HEK293 (cell line): ENCODE measurements around the gene VGLL4.

ENCODE experiments used
- EGR2 ChIP-seq: fragments of 450-650 bp; formaldehyde crosslinking; IDR thresholded peaks from 2 replicates; pipeline ENCODE4 v1.5.1; 2016; ENCODE audit warnings: low read depth, missing biosample characterization, missing genetic modification characterization
- SP2 ChIP-seq: fragments of 450-650 bp; formaldehyde crosslinking; IDR thresholded peaks from 2 replicates; pipeline ENCODE4 v1.5.1; 2016; ENCODE audit warnings: missing biosample characterization, missing genetic modification characterization
- YY1 ChIP-seq: fragments of 450-650 bp; formaldehyde crosslinking; IDR thresholded peaks from 2 replicates; pipeline ENCODE4 v1.5.1; 2018; ENCODE audit warnings: missing biosample characterization, missing genetic modification characterization
- ZNF274 ChIP-seq, 2 experiments: fragments of 200-500 bp in 1 of 2; fragments of 450-650 bp in 1 of 2; sonication (Bioruptor generic) in 1 of 2; formaldehyde crosslinking in 1 of 2; IDR thresholded peaks; 2 replicates each; pipeline versions ENCODE4 v1.5.1 to v1.6.1; 2014 to 2016; ENCODE audit warnings: borderline replicate concordance in 1 of 2, inconsistent platforms in 1 of 2, low read length in 1 of 2, missing biosample characterization in 1 of 2, missing genetic modification characterization in 1 of 2
- ZNF423 ChIP-seq: fragments of 450-650 bp; formaldehyde crosslinking; IDR thresholded peaks from 2 replicates; pipeline ENCODE4 v1.5.1; 2016; ENCODE audit warnings: missing biosample characterization, missing genetic modification characterization
- ZNF560 ChIP-seq: fragments of 450-650 bp; formaldehyde crosslinking; IDR thresholded peaks from 2 replicates; pipeline ENCODE4 v1.5.1; 2017; ENCODE audit warnings: missing biosample characterization, missing genetic modification characterization, borderline replicate concordance
- TF ChIP-seq, protein P1 (sequence below): fragments of 450-650 bp; formaldehyde crosslinking; IDR thresholded peaks from 2 replicates; pipeline ENCODE4 v1.5.1; 2016; ENCODE audit warnings: missing biosample characterization, missing genetic modification characterization

DNA sequence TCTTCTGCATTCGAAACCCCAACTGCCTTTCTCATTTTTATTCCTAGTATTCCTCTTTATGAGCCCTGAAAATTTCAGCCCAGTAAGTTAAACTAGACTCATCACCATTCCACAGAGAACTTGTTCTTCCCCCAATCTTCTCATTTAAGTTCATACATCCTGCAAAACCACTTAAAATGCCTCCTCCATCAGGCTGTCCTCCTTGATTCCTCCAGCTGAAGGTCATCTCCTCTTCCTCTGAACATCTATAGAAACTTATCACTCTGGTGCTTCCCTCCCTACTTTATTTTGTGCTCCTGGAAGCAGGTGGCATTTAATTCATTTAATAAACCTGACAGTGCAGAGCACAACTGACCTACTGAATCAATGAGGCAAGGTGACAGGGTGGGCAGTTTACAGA, 38.3 kb downstream of the VGLL4 start:
- TF ChIP-seq SP2 (tag by site-specific recombination) (no peak), ZNF560 (tag by site-specific recombination) (no peak), ZNF423 (tag by site-specific recombination) (no peak), YY1 (no peak), EGR2 (tag by site-specific recombination) (no peak), ZNF274 (IDR thresholded peaks at IDR 0.05; ENCODE audit: low read length) (no peak), ZNF274 (tag by site-specific recombination; IDR thresholded peaks at IDR 0.05; ENCODE audit: borderline replicate concordance) (no peak)
- TF ChIP-seq, protein P1, sequence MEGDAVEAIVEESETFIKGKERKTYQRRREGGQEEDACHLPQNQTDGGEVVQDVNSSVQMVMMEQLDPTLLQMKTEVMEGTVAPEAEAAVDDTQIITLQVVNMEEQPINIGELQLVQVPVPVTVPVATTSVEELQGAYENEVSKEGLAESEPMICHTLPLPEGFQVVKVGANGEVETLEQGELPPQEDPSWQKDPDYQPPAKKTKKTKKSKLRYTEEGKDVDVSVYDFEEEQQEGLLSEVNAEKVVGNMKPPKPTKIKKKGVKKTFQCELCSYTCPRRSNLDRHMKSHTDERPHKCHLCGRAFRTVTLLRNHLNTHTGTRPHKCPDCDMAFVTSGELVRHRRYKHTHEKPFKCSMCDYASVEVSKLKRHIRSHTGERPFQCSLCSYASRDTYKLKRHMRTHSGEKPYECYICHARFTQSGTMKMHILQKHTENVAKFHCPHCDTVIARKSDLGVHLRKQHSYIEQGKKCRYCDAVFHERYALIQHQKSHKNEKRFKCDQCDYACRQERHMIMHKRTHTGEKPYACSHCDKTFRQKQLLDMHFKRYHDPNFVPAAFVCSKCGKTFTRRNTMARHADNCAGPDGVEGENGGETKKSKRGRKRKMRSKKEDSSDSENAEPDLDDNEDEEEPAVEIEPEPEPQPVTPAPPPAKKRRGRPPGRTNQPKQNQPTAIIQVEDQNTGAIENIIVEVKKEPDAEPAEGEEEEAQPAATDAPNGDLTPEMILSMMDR: no peak
